Measurements from ENCODE around the gene RPTOR.

RPTOR gene

DNA sequence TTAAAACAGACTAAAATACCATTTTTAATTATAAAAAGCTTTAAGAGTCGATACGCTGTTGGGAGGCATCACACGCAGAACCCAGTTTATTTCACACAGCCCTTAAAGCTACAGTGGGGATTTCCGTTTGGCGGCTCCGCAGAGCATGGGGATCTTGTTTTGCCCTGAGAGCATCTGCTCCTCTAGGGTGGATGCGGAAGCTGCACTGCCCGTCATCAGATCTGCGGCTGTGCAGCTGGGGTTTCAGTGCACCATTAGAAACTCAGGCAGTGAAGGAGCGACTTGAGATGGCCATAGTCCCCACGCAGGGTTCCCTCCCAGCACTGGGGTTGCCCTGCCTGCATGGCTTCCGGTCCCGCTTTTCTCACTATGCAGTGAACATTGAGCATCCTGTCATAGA lies 384.8 kb downstream of the RPTOR start:
- no peak for DNase-seq (ENCODE audit: low read depth)

DNA sequence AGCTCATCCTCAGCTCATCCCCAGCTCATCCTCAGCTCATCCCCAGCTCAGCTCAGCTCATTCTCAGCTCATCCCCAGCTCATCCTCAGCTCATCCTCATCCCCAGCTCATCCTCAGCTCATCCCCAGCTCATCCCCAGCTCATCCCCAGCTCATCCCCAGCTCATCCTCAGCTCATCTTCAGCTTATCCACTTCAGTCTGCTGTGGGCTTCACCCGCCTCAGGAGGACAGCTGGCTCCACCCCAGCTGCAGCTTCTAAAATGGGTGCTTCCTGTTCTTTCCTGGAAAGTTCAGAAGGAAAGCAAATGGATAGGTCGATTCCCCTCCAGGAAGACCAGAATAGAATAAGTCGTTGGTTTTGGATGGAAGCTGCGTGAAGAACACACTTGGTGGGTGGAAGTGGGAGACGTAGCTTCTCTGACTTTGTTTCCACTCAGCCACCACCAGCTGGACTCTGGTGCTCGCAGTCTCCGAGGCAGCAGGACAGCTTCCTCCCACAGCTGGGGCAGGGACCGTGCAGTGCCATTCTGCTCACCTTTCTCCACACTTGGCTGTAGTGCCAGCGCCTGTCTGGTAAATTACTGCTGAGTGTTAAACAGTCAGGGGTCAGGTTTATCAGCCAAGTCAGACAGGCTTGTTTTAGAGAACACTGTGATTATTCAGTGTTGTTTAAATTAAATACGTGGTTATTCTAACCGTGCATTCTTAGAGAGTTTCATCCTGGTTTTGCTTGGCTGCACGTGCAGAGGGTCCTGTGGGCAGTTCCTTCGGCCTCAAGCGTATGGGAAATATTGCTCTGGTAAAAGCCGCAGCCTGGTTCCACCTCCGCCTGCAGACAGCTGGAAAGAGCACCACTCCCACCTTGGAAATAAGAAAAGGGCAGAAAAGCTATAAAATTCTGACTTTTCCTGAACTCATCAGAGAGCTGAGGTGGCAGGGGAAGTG lies 386.0 kb downstream of the RPTOR start:
- DNase-seq (ENCODE audit: low read depth) = no peak

DNA sequence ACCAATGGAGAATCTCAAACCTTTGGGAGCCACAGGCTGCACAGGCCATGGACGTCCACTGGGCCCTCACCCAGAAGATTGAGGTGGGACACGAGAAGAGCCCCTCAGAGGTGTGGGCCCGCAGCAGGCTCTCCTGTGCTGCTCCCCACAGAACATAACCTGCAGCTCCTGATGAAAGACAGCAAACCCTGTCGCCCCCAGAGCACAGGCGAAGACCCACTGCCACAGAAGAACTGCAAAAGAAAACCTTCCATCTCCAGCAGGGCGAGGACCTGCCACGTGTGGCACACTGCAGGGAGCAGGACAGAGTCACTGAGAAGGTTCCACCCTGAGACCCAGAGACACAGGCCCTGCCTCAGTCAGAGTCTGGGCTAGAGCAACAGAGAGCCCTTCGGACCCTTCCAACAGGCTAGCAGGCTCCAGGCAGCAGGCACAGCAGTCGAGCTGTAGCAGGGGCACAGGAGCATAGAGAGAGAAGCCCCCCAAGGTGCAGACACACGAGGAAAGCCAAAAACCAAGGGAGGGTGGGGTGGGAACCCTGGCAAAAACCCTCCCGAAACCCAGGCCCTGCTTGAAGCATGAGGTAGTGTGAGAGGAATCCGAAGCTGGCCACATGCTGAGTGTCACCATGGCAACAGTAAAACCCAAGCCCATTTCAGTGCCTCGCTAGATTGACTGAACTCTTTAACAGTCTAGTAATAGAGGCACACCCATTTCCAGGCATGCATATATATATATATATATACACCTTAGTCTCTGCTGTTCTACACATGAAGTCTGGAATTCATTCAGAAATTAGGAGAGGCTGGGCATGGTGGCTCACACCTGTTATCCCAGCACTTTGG lies 387.0 kb downstream of the RPTOR start:
- no peak for DNase-seq (ENCODE audit: low read depth)

DNA sequence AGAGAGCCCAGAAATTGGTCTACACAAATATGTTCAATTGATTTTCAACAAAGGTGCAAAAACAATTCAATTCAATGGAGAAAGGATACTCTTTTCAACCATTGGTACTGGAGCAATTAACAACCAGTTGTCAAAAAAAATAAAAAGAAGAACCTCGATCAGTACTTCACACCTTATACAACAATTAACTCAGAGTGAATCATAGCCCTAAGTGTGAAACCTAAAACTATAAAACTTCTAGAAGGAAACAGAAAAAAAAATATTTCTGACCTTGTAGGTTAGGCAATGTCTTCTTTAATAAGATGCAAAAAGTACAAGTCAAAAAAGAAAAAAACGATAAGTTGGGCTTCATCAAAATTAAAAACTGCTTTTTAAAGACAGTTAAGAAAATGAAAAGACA lies 390.9 kb downstream of the RPTOR start:
- DNase-seq (ENCODE audit: low read depth) = no peak

DNA sequence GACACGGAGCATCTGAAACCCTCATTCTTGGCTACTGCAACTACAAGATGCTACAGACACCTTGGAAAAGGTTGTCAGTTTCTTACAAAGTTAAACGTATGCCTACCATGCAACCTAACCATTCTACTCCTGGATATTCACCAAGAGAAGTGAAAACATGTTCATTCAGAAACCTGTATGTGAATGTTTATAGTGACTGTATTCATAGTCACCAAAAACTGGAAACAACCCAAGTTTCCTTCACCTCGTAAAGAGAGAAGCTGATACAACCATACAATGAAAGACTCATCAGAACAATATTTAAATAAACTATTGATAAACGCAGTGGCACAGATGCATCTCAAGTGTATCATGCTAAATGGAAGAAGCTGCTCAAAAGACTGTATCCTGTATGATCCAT lies 391.6 kb downstream of the RPTOR start:
- no peak for DNase-seq (ENCODE audit: low read depth)

DNA sequence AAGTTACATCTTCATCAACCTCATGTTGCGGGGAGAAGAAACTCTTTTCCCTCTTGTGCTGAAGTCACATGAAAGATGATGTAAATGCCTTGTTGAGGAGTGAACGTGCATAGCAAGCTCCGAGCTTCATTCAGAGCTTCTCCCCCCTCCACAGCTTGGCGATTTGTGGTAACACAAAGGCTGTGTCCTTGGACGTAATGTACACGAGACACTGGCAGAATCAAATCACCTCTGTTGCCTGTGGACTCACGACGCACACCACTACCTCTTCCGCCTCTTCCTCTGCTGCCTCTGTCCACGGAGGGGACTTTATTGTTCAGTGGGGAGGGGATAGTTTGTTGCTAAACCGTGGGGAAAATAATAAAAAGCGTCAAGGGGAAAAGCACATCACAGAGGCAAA lies 392.1 kb downstream of the RPTOR start:
- DNase-seq (ENCODE audit: low read depth) = no peak

DNA sequence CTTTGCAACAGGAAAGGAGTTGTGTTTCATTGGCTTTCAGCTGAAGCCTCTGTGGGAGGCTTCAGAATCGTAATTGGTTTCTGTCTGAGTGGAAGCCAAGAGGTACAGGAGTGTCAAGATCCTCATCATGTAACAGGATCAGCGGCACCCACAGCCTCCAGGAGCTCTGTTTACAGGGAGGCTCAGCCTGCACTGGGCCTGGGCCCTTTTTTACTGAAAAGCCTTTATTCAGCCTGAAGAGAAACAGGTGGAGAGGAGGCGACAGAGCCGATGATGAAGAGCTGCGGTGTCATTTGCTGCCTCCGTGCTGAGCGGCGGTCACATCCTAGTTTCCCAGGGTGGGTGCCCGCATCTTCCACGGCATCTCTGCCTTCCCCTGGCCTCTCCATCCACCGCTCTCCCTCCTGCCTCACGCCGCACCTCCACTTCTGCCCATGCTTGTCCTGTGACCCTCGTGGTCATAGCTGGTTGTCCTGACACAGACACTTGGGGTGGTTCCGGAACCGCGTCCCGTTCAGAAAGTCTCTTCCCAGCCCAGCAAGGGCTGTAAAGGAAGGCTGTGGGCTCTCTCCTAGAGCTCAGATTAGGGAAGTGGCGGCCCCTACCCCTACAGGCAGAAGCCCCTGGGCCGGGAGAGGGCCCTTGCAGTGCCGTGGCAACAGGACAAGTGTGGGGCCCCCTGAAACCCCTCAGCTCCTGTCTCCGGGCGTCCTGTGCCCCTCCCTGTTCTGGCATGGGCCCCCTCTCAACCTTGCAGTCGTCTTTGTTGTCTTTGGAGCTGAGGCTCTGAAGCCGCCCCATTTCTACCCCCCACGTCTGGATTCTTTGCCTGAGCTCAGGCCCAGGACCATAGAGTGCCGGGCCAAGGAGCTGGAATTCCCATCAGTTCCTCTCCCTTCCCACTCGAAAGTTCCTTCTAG lies 393.1 kb downstream of the RPTOR start:
- no peak for DNase-seq (ENCODE audit: low read depth)

DNA sequence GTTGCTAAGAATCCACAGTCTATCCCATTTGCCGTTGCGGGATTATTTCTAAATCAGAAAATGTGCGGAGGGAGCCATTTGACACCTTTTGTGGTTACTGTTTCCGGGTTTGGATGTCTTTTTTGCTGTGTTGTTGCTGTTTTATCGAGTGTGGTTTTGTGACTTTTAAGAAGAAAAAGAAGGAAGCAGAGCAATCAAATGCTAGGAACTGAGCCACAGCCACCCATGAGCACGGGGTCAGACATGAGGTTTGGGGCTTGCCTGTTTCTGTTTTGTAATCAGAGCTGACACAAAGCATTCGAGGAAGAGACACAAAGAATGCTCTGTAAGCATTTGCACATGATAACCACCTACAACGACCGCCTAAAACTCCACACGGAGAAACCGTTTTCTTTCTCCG lies 393.9 kb downstream of the RPTOR start:
- DNase-seq (ENCODE audit: low read depth) = no peak

DNA sequence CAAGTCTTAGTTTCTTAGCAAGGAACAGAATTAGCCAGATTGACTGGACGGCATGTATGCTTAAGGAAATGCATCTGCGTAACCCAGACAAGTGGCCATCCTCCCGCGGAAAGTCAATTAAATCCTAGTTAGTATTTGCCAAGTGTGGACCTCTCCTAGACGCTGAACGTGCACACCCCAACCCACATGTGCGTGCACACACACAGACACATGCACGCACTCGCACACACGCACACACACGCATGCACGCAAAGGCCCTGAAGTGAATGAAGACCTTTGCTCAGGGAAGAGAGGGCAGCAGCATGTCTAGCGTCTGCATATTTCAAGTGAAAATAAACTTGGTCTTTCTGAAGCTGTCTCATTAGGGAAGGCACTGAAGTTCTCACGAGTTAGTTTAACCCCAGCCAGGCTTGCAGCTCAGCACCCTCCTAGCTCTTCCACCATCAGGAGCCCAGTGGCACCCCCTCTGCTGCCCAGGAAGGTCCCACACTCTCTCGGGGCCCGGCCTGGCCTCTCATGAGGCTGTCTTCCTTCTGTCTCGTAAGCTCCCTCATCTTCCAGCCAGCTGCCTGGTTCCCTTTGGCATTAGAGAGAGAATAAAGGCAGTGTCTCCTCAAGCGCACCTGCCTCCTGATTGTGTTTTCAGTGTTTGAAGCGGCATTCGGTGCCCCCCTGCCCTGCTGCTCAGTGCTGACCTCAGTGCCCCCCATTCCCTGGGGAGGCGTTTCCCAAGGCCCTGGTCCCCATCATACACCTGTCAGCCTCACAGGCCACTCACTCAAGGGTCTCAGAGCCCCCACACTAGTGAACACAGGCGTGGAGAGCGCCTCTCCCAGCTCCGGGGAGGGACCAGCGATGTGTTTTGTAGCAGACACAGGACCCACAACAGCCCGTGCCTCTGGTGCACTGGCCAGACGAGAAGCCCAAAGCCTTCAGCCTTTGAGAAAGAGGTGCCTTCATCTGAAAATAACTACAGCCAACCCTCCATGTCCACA lies 394.8 kb downstream of the RPTOR start:
- no peak for DNase-seq (ENCODE audit: low read depth)

DNA sequence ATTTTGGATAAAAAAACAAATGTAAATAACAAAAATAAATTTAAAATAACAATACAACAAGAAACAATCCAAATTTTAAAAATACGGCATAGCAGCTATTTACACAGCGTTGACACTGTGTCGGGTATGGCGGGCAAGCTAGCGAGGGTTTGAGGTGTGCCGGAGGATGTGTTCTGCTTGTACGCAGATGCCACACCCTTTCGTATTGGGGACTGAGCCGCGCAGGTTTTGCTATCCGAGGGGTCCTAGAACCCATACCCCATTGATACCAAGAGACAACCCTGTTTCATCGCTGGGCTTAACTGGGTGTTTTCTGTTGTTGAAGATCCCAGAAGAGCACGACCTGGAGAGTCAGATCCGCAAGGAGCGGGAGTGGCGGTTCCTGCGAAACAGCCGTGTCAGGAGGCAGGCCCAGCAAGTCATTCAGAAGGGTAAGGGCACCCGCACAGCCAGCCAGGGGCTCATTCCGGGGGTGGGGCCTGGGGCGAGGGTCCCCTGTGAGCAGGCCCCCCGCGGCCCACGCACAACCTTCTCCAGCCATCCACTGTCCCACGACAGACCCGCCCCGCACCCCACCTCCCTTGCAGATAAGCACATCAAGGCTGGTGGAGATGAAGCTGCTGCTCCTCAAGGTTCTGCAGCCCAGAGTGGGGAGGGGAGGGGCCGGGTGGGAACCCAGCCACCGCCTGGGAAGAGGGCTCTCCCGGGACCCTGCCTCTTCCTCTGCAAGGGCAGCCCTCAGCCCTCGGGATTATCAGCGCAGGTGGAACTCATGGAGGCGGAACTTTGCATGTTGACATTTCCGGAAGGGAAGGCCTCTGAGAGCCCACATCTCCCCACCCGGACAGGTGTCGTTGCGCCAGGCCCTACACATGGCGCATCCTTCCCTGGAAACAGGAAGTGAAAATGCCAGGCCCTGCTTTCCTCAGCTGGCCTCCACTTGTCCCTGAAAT lies 395.8 kb downstream of the RPTOR start:
- DNase-seq (ENCODE audit: low read depth) = no peak

DNA sequence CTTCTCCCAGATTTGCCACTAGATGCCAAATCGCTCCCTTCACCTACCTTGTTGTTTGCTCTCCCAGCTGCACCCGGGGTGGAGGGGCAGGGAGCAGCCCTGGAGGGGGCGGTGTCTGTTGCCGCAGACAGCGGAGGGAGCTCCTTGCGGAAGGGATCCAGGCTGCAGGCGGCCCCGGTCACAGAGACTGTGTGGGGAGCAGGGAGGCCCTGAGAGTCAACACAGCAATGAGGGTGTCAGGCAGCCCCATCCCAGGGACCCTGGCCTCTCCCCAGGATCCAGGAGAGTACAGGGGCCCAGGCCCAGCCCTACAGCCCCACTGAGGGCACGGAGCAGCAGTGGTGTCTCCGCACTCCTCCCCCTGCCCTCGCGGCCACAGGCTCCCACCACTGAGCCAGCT lies 396.5 kb downstream of the RPTOR start:
- DNase-seq (ENCODE audit: low read depth) = no peak

DNA sequence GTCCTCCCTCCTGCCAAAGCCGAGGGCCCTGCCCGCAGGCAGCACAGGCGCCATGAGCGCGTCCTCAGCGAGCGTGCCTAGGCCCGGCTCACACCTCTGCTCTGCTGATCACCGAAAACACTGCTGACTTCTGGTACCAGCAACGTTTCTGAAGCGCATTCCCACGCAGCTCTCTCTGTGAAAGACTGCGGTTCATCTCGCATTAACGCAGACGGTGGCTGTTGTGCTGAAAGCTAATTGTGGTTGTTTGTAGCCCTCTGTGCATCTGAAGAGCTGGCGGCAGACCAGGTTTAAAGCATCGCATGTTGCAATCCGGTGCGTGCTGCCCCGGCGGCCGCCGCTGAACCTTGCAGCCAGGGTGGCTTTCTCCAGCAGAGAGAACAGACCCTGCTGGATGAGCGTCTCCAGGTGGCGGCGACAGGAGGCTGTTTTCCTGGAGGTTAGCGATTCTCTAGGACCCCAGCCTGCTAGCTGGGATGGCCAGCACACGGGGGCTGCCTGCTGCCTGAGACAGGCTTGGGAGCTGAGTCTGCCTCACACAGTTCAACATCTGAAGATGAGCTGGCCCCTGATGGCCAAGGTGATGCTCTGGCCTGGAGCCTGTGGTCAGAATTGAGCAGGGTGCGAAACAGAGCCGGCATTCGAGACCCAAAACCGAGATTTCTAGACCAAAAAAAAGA lies 397.2 kb downstream of the RPTOR start:
- no peak for DNase-seq (ENCODE audit: low read depth)

DNA sequence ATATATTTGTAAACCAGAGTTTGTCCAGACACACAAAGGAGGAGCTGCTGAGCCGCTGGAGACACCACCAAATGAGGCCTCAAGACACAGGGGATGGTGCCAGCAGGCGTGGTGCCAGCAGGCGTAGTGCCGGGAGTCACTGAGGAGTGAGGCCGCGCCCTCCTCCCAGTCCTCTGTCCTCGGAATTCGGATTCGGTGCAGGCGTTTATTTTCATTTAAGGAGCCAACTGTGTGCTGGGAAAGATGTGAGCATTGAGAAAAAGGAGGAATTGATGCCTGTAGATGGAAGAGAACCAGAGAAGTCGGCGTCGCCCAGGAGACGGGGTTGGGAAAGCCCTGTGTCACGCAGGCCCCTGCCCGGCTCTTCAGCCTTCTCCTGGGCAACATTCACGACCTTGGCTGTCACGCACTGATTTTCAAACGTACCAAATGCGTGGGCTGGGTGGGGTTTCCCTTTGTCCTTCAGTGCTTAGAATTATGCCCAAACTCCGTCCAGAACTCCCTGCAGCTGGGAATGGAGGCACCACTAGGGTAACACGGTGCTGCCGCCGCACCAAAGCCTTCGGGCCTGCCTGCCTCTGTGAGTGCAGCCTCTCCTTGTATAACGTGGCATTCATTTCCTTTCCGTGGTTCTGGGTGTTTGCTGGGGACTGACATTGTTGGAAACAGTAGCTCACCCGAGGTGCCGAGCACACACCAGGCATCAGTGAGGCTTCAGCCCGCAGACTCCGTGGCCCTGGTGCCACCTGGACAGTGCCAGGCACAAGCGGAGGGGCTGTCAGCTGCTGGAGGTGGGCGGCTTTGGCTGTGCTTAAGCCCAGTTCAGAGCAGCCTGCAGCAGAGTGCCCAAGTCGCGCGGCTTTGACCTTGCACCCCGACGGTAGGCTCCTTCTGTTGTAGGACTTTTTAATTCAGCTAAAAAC lies 398.0 kb downstream of the RPTOR start:
- no peak for DNase-seq (ENCODE audit: low read depth)

DNA sequence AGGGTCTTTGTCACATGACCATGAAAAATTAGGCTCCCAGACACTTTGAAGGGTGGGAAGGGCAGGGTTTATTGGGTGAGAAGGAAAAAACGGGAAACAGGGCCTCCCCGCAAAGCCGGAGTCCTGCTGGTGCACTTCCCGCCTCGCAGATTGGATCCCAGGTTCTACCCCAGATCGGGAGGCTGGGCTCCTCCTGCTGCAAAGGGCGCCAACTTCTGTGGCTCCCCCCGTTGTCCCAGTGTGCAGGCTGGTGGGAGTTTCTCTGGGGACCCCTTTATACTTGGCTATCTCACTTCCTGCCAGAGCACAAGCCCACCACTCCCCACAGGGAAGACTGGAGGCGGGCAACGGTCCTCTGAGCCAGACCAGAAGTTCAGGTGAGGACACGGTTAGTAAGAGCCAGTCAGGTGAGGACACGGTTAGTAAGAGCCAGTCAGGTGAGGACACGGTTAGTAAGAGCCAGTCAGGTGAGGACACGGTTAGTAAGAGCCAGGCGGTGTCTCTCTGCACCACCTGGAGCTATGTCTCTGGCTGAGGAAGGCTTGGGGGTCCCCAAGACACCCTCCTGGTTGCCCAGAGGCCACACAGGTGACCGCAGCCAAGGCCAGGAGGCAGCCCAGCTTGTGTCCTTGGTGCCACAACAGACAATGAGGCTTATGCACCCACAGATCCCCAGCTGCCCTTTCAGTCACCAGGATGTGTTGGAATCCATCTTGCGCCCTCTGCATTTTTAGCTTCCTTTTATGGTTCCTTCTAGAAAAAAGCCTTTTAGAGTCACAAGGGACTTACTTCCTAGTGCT lies 398.9 kb downstream of the RPTOR start:
- DNase-seq (ENCODE audit: low read depth) = no peak

DNA sequence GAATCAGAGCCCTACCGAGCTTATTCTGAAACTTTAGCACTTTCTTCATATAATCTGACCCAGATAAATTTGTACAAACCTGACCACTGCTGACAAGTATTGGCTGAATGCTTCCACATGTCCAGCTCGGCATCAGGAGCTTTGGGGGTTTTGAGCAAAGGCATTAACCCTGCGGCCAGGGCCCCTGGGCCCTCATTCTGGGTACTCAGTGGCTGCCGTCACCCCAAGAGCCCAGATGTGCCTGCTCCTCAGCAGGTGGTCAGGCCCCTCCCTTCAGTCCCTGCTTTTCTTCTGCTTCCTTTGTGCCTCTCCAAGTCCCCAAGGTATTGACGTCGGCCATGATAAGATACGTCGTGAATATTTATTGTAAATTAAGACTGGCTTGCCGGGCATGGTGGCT lies 399.7 kb downstream of the RPTOR start:
- DNase-seq (ENCODE audit: low read depth) = no peak

DNA sequence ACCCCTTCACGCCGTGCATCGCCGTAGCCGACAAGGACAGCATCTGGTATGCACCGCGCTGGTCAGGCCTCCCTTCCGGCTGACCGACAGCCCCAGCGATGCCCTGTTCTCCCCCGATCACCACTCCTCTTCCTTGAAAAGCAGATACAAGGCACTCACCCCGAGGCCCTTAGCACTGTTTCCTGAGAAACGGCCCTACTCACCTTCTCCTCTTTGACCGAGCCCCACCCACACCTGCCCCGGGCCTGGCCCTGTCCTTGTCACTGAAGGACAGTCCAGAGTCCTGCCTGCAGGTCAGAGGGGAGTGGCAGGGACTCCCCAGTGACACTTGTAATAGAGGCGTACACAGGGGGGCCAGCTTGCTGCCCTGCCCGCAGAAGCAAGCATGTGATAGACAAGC lies 401.1 kb downstream of the RPTOR start:
- DNase-seq (ENCODE audit: low read depth) = no peak

DNA sequence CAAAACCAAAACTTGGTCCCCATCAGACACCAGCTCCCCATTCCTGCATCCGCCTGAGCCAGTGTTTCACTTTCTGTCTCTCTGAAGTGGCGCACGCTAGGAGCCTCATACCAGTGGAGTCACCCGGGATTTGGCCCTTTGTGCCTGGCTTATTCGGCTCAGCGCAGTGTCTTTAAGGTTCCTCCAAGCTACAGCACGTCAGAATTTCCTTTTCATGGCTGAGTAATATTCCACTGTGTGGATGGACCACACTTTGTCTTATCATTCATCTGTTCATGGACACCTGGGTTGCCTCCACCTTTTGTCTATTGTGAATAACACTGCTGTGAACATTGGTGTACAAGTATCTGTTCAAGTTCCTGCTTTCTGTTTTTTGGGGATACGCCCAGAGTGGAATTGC lies 401.8 kb downstream of the RPTOR start:
- no peak for DNase-seq (ENCODE audit: low read depth)
